ENCODE data around the gene SEMA4A.
A peak's percentile ranks its signal among the peaks of the same experiment; 100 is the strongest.

The SEMA4A gene

GRCh38 chr1:156135930-156136871 lies 17.2 kb upstream of the SEMA4A start:
- no peak for DNase-seq (ENCODE audit: low spot score)

- DNase-seq (ENCODE audit: low spot score) = no peak
These were observed 16.4 kb upstream of the SEMA4A start for GRCh38 chr1:156136970-156137483.

- no peak for DNase-seq (ENCODE audit: low spot score)
These were observed 14.9 kb upstream of the SEMA4A start for GRCh38 chr1:156138458-156138867.

GRCh38 chr1:156140879-156141707 lies 12.3 kb upstream of the SEMA4A start:
- DNase-seq (ENCODE audit: low spot score) = no peak

- DNase-seq (ENCODE audit: low spot score) = no peak
These were observed 9.5 kb upstream of the SEMA4A start for GRCh38 chr1:156143765-156144489.

GRCh38 chr1:156144742-156145141 lies 8.6 kb upstream of the SEMA4A start:
- no peak for DNase-seq (ENCODE audit: low spot score)

GRCh38 chr1:156145650-156146019 lies 7.8 kb upstream of the SEMA4A start:
- no peak for DNase-seq (ENCODE audit: low spot score)

- DNase-seq (ENCODE audit: low spot score) = peak; percentile 73
These were observed 7.2 kb upstream of the SEMA4A start for GRCh38 chr1:156146020-156146768.

- peak; percentile 63 for DNase-seq (ENCODE audit: low spot score)
These were observed 6.5 kb upstream of the SEMA4A start for GRCh38 chr1:156146769-156147405.

GRCh38 chr1:156148216-156148615 lies 5.2 kb upstream of the SEMA4A start:
- DNase-seq (ENCODE audit: low spot score) = no peak

GRCh38 chr1:156149374-156150332 lies 3.7 kb upstream of the SEMA4A start:
- DNase-seq (ENCODE audit: low spot score) = no peak

GRCh38 chr1:156150333-156151011 lies 2.9 kb upstream of the SEMA4A start:
- no peak for DNase-seq (ENCODE audit: low spot score)

- DNase-seq (ENCODE audit: low spot score) = no peak
These were observed 2.2 kb upstream of the SEMA4A start for GRCh38 chr1:156151093-156151688.

GRCh38 chr1:156152628-156153027 lies 757 bp upstream of the SEMA4A start:
- no peak for DNase-seq (ENCODE audit: low spot score)

GRCh38 chr1:156154317-156154749 lies 948 bp downstream of the SEMA4A start:
- DNase-seq (ENCODE audit: low spot score) = no peak

GRCh38 chr1:156155756-156156510 lies 2.5 kb downstream of the SEMA4A start:
- DNase-seq (ENCODE audit: low spot score) = no peak

GRCh38 chr1:156157506-156157905 lies 4.1 kb downstream of the SEMA4A start:
- no peak for DNase-seq (ENCODE audit: low spot score)

GRCh38 chr1:156157966-156158365 lies 4.6 kb downstream of the SEMA4A start:
- DNase-seq (ENCODE audit: low spot score) = no peak

Data from putamen (tissue), 1 donor.